Measurements from ENCODE around the gene CDC20B.

Gene CDC20B

GRCh38 chr5:55211184-55211874 is 38.4 kb upstream of the CDC20B start:
- no peak for TF ChIP-seq CTCF (conservative IDR thresholded peaks at IDR 0.05; ENCODE audit: low read depth, low read length)
- no peak for DNase-seq (ENCODE audit: low read depth)
- no peak overlapping the region for H3K4me3 ChIP-seq (ENCODE audit: low read depth, low read length)

GRCh38 chr5:55205001-55205400 is 32.0 kb upstream of the CDC20B start:
- H3K4me3 ChIP-seq (ENCODE audit: low read depth, low read length): no peak overlapping the region
- no peak for TF ChIP-seq CTCF (conservative IDR thresholded peaks at IDR 0.05; ENCODE audit: low read depth, low read length)

GRCh38 chr5:55191165-55191564 is 18.2 kb upstream of the CDC20B start:
- no peak overlapping the region for H3K4me3 ChIP-seq (ENCODE audit: low read depth, low read length)
- no peak for TF ChIP-seq CTCF (conservative IDR thresholded peaks at IDR 0.05; ENCODE audit: low read depth, low read length)
- DNase-seq (ENCODE audit: low read depth): no peak

More at GRCh38 chr5:55205001-55205400, 32.0 kb upstream of the CDC20B start:
- DNase-seq (ENCODE audit: low read depth): no peak

- H3K4me3 ChIP-seq (ENCODE audit: low read depth, low read length): no peak overlapping the region
- no peak for TF ChIP-seq CTCF (conservative IDR thresholded peaks at IDR 0.05; ENCODE audit: low read depth, low read length)
- DNase-seq (ENCODE audit: low read depth): no peak
Measured at GRCh38 chr5:55188656-55189540, 15.9 kb upstream of the CDC20B start.

- peak; percentile 28 for DNase-seq (ENCODE audit: low read depth)
- TF ChIP-seq CTCF (conservative IDR thresholded peaks at IDR 0.05; ENCODE audit: low read depth, low read length): peak; percentile 36
Measured at GRCh38 chr5:55187370-55187769, 14.4 kb upstream of the CDC20B start.

GRCh38 chr5:55180016-55180415 is 7.0 kb upstream of the CDC20B start:
- no peak for DNase-seq (ENCODE audit: low read depth)
- no peak for TF ChIP-seq CTCF (conservative IDR thresholded peaks at IDR 0.05; ENCODE audit: low read depth, low read length)
- H3K4me3 ChIP-seq (ENCODE audit: low read depth, low read length): no peak overlapping the region

More at GRCh38 chr5:55187370-55187769, 14.4 kb upstream of the CDC20B start:
- H3K4me3 ChIP-seq (ENCODE audit: low read depth, low read length): no peak overlapping the region

All from choroid plexus epithelial cell (primary cell).